DOHH2 (cell line): ENCODE data around the gene LIMK1.

Experiments used
- EZH2phosphoT487 ChIP-seq: fragments of 200-600 bp; sonication (generic); IDR thresholded peaks from 2 replicates; pipeline ENCODE4 v1.6.1; 2017; ENCODE audit warnings: borderline replicate concordance, mild to moderate bottlenecking, antibody characterized with exemption, low read length, moderate library complexity, mixed read lengths
- TF ChIP-seq, protein P1 (sequence below): fragments of 200-600 bp; sonication (generic); IDR thresholded peaks from one replicate; pipeline ENCODE4 v1.5.1; 2014; ENCODE audit warnings: antibody characterized with exemption, mild to moderate bottlenecking, low read depth, low read length; ENCODE audit not compliant: poor library complexity, severe bottlenecking

DNA sequence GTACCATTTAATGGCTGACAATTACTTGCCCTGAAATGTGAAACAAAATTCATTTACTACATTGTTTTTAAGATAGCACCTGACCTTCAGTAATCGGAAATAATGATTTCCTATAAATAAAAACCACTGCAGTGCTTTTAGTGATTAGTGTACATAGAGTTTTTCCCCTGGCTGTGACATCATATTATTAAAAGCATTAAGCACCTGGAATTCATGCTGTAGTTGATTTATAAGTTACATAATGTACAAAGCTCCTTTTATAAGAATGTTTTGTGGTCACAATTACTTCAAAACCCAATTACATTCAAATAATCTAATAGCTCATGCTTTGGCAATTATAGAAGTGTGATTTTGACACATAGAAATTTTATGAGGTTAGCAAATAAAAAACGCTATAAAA lies 46.3 kb downstream of the LIMK1 start:
- TF ChIP-seq, protein P1, sequence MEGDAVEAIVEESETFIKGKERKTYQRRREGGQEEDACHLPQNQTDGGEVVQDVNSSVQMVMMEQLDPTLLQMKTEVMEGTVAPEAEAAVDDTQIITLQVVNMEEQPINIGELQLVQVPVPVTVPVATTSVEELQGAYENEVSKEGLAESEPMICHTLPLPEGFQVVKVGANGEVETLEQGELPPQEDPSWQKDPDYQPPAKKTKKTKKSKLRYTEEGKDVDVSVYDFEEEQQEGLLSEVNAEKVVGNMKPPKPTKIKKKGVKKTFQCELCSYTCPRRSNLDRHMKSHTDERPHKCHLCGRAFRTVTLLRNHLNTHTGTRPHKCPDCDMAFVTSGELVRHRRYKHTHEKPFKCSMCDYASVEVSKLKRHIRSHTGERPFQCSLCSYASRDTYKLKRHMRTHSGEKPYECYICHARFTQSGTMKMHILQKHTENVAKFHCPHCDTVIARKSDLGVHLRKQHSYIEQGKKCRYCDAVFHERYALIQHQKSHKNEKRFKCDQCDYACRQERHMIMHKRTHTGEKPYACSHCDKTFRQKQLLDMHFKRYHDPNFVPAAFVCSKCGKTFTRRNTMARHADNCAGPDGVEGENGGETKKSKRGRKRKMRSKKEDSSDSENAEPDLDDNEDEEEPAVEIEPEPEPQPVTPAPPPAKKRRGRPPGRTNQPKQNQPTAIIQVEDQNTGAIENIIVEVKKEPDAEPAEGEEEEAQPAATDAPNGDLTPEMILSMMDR = no peak
- no peak for TF ChIP-seq EZH2phosphoT487
